Heart left ventricle (tissue), 16 donors: ENCODE data around the gene NFIC. TPM values are rescaled to one million over a fixed set of nuclear protein-coding genes. Genes with fewer than 3 reads are reported as not detected.
A peak's percentile ranks its signal among the peaks of the same experiment; 100 is the strongest.

Experiments used
- ATAC-seq, 4 donors: fragments of 200-7000 bp; cut with Tn5 transposase; one replicate each; pipeline ENCODE4 v1.9.1; 2020 to 2022; ENCODE audit warnings: moderate library complexity in 4 of 4, mild to moderate bottlenecking in 3 of 4, moderate number of reproducible peaks in 1 of 4
- DNase-seq, 5 donors: peaks; one replicate each; pipeline ENCODE4 v3.0.0-alpha.2; 2020
- H3K27ac ChIP-seq, 12 donors: fragments of 200-600 bp; sonication (generic) in 4 of 12; one replicate each; pipeline versions ENCODE4 v1.5.0 to v1.8.0; 2016 to 2022; ENCODE audit warnings: mild to moderate bottlenecking in 2 of 12
- H3K27me3 ChIP-seq, 9 donors: fragments of 200-600 bp; sonication (generic) in 2 of 9; one replicate each; pipeline versions ENCODE4 v1.5.1 to v1.8.0; 2016 to 2022; ENCODE audit warnings: mild to moderate bottlenecking in 3 of 9
- H3K36me3 ChIP-seq, 9 donors: fragments of 200-600 bp; sonication (generic) in 2 of 9; one replicate each; pipeline versions ENCODE4 v1.5.0 to v1.8.0; 2018 to 2022; ENCODE audit warnings: mild to moderate bottlenecking in 2 of 9
- H3K4me1 ChIP-seq, 12 donors: fragments of 200-600 bp; sonication (generic) in 4 of 12; one replicate each; pipeline versions ENCODE4 v1.5.0 to v1.8.0; 2016 to 2022; ENCODE audit warnings: mild to moderate bottlenecking in 3 of 12
- H3K4me3 ChIP-seq, 12 donors: fragments of 200-600 bp; sonication (generic) in 4 of 12; one replicate each; pipeline versions ENCODE4 v1.5.0 to v1.8.0; 2017 to 2022; ENCODE audit warnings: mild to moderate bottlenecking in 9 of 12, moderate library complexity in 4 of 12
- H3K9me3 ChIP-seq, 12 donors: fragments of 200-600 bp; sonication (generic) in 4 of 12; one replicate each; pipeline versions ENCODE4 v1.5.0 to v1.8.0; 2016 to 2022; ENCODE audit warnings: mild to moderate bottlenecking in 1 of 12
- POLR2A ChIP-seq, 2 donors: fragments of 450-650 bp; IDR thresholded peaks; one replicate each; pipeline ENCODE4 v1.6.1; 2017; ENCODE audit warnings: antibody characterized with exemption in 2 of 2, mild to moderate bottlenecking in 2 of 2, moderate library complexity in 2 of 2
- WGBS, 4 donors: extraction: QIAGEN DNeasy Blood & Tissue Kit in 2 of 4; methylation state at CpG; one replicate each; pipeline versions ENCODE4 v1.1.5 to v1.1.7; 2013 to 2018; 5-methylcytosine and 5-hydroxymethylcytosine counted together
- intact Hi-C, 10 donors: fragments of 100-400 bp; cut with DNase I; formaldehyde crosslinking; loops; one replicate each; pipeline versions ENCODE4 v1.11.1 to v1.14.2; 2022
- polyA plus RNA-seq, 2 donors: library from polyadenylated mRNA; stranded (reverse); fragments of 200-250 nt; gene quantifications; one replicate each; pipeline ENCODE4 v1.2.3, GENCODE V29; 2013
- total RNA-seq, 9 donors: library from RNA; depleted of rRNA in 2 of 9; stranded (reverse); fragments of >200 nt in 2 of 9; fragmentation: NEBNext Ultra II Directional in 3 of 9; extraction: Animal tissue kit (Norgen Biotek cat#: 25700) in 3 of 9; gene quantifications; one replicate each; pipeline versions ENCODE4 v1.1.0 to v1.2.4, GENCODE V29; 2016 to 2023
- TF ChIP-seq, protein P1 (sequence below), 12 donors: fragments of 200-600 bp; sonication (generic) in 4 of 12; IDR thresholded peaks; one replicate each; pipeline versions ENCODE4 v1.5.0 to v1.8.0; 2018 to 2022; ENCODE audit warnings: antibody characterized with exemption in 12 of 12, mild to moderate bottlenecking in 5 of 12
- donor health status: ischemic (EF 13 %, LVEDD 7.1; RV severe dilation, severe dysfunction).
- donor health status: healthy with polysubstance abuse.
- donor health status: DM: no; HTN: yes; CAD: no.
- donor health status: DM: no; HTN: no; CAD: no.
- donor health status: ischemic (EF 25% LVEDD 6.9; RV normal size, moderate dysfunction).
- donor health status: ischemic (EF 25% LVEDD 5.7; RV mildly dilated, moderate dysfunction).
- donor health status: healthy.
- donor health status: DM: yes; HTN: yes; CAD: no.
- donor health status: ischemic (EF 35%, LVEDD 5.7; RV mildly dilated, moderate dysfunction).
- donor health status: nonischemic (EF 11% LVEDD 7.7; RV severe dilation, severe dysfunction).
- donor health status: DM: yes; HTN: yes; CAD: no.
- donor health status: PGD.
- donor health status: ischemic (EF 29% LVEDD 5.4; RV normal size, mild dysfunction).
- donor health status: nonischemic (EF 23%, LVEDD 6.1; RV moderate dilation, normal function).

NFIC gene
- total and polyA plus RNA-seq, 11 donors: 107 to 267 (median 159) TPM

DNA sequence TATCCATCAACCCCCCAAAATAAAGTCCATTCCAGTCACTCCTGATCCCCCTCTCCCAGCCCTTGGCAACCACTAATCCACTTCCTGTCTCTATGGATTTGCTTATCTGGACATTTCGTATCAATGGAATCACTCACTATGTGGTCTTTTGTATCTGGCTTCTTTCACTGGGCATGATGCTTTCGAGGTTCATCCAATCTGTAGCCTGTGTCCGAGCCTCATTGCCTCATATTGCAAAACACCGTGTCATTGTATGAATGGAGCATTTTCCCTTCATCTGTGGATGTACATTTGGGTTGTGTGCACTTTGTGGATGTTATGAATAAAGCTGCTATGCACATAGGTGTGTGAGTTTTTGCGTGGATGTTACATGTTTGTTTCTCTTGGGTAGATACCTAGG, 138.4 kb downstream of the NFIC start:
- H3K27me3 ChIP-seq: no peaks in the 10 kb centered on the region
- 74 to 80% (median 78%) methylated on average over 5 of the region's 5 CpGs for WGBS, 4 donors
- no peak overlapping the region for H3K4me3 ChIP-seq
- DNase-seq (no peak), ATAC-seq (no peak)
- H3K4me1 ChIP-seq: peaks cover 4 to 41% (median 21%) of the 10 kb centered on the region in 12 donors
- H3K36me3 ChIP-seq: peaks cover 0 to 9% (median 2%) of the 10 kb centered on the region in 9 donors
- TF ChIP-seq, protein P1, sequence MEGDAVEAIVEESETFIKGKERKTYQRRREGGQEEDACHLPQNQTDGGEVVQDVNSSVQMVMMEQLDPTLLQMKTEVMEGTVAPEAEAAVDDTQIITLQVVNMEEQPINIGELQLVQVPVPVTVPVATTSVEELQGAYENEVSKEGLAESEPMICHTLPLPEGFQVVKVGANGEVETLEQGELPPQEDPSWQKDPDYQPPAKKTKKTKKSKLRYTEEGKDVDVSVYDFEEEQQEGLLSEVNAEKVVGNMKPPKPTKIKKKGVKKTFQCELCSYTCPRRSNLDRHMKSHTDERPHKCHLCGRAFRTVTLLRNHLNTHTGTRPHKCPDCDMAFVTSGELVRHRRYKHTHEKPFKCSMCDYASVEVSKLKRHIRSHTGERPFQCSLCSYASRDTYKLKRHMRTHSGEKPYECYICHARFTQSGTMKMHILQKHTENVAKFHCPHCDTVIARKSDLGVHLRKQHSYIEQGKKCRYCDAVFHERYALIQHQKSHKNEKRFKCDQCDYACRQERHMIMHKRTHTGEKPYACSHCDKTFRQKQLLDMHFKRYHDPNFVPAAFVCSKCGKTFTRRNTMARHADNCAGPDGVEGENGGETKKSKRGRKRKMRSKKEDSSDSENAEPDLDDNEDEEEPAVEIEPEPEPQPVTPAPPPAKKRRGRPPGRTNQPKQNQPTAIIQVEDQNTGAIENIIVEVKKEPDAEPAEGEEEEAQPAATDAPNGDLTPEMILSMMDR (IDR thresholded peaks at IDR 0.05): no peak
- no peak for TF ChIP-seq POLR2A (IDR thresholded peaks at IDR 0.05)
- H3K27ac ChIP-seq: no peak overlapping the region
- H3K9me3 ChIP-seq: no peaks in the 10 kb centered on the region
- intact Hi-C loops: no loop called here

DNA sequence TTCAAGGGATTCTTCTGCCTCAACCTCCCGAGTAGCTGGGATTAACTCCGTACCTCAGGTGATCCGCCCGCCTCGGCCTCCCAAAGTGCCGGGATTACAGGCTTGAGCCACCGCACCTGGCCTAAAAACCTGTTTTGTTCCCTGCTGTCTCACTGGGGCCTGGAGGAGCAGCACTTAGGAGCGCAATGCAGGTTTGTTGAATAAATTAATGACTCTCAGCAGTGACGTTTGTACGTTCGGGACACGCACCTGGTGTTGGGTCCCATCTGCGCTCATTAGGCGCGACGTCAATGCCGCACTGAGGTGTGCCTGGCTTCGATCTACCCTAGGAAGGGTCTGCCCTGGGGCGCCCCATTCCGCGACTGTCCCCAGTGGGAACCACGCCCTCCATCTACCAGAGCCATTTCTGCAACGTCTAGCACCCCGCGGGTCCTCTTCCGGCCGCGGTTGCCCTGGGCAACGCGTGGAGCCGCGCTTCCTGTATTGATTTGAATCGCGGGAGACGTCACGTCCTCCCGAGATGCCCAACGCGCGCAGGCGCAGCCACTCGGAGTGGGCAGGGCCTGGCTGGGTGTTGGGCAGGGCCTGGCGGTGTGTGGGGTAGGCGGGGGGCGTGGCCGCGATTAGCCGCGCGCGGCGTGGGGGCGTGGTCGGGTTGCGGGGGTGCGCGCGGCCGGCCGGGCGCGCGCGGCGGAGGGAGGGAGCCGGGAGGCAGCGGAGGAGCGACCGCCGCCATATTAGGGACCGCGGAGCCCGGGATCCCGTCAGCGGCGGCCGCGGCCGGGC, 139.4 kb downstream of the NFIC start, which contains the start of gene FZR1:
Gene FZR1, plus strand, starts transcription at position 714 of the 786 bp plus-strand sequence. CDS start 16,679 bp downstream, outside the sequence.
- H3K4me1 ChIP-seq: peaks cover 4 to 41% (median 18%) of the 10 kb centered on the region in 12 donors
- no peaks in the 10 kb centered on the region for H3K27me3 ChIP-seq
- peaks cover 0 to 18% (median 2%) of the 10 kb centered on the region in 9 donors for H3K36me3 ChIP-seq
- 1 to 4% (median 2%) methylated on average over 27 to 79 of the region's 79 CpGs for WGBS, 4 donors
- H3K4me3 ChIP-seq: peak within 1 kb of the TSS; percentile 81 to 100 (median 98)
- peak; percentile 96 to 98 (median 96) for ATAC-seq
- TF ChIP-seq, protein P1 (IDR thresholded peaks at IDR 0.05): peak in 4 of 12 donors; percentile 6 to 25 (median 16)
- peak; percentile 29 to 65 for TF ChIP-seq POLR2A (IDR thresholded peaks at IDR 0.05)
- H3K9me3 ChIP-seq: no peaks in the 10 kb centered on the region
- intact Hi-C loops: loop anchor here in 1 of 10 donors (2.0 kb wide), 1 partner anchor 49 kb away; no protein-coding TSS in a partner anchor
- peak; percentile 99 to 100 (median 99) for DNase-seq
- peak within 1 kb of the TSS; percentile 36 to 95 (median 84) for H3K27ac ChIP-seq

DNA sequence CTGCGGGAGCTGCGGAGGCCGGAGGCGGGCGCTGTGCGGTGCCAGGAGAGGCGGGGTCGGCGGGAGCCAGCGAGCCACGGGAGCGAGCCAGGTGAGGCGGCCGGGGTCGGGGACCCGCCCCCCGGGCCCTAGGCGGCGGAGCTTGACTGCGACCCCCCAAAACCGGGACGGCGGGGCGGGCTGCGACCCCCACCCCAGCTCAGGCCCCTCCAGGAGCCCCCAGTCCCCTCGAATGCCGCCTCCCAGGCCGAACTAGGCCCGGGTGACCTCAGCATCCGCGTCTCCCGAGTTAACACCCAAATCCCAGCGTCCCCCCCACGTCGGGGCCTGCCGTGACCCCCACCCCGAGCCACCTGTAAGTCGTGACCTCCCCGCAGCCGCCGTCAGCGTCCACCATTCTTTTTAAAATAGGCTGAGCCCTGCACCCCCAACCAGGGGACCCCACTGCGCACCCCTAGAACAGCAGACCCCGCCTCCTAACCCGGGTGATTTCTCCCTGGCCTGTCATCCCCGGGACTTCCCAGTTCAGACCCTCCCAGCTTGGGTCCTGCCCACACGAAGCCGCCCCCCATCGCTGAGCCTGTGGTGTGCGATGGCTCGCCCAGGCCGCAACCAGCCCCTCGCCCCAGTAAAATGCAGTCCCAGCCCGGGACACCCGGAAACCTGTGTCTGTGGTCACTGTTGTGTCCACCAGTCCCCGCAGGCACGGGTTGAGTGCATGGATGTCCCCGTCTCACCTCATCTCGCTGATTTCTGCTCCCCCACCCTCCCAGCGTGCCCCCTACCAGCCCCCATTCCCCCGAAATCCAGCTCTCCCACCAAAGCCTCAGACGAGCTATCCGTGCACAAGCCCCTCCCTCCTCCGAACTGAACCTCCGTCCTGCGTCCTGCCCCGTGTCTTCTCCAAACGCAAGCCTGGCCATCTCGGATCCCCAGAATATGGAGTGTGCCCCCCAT, 140.3 kb downstream of the NFIC start:
- H3K27ac ChIP-seq: peak overlapping the region; percentile 36 to 95 (median 84)
- DNase-seq (peak in 3 of 5 donors; percentile 32 to 58 (median 54)), ATAC-seq (peak in 2 of 4 donors; percentile 0 to 4)
- TF ChIP-seq, protein P1 (IDR thresholded peaks at IDR 0.05): no peak
- TF ChIP-seq POLR2A (IDR thresholded peaks at IDR 0.05): no peak
- no peaks in the 10 kb centered on the region for H3K9me3 ChIP-seq
- H3K27me3 ChIP-seq: no peaks in the 10 kb centered on the region
- 1% methylated on average over 36 to 69 of the region's 69 CpGs for WGBS, 4 donors
- intact Hi-C loops: loop anchor here in 1 of 10 donors (2.0 kb wide), 1 partner anchor 48 kb away; no protein-coding TSS in a partner anchor
- peak overlapping the region; percentile 81 to 100 (median 98) for H3K4me3 ChIP-seq
- H3K4me1 ChIP-seq: peaks cover 4 to 46% (median 14%) of the 10 kb centered on the region in 12 donors
- H3K36me3 ChIP-seq: peaks cover 0 to 21% (median 2%) of the 10 kb centered on the region in 9 donors
